GM18858 (cell line): ENCODE measurements around the gene PYGB.

Experiments used
- ATAC-seq: cut with Tn5 transposase; IDR thresholded peaks from one replicate; pipeline ENCODE4 v1.9.1; 2021; ENCODE audit not compliant: unreplicated experiment

The PYGB gene

DNA sequence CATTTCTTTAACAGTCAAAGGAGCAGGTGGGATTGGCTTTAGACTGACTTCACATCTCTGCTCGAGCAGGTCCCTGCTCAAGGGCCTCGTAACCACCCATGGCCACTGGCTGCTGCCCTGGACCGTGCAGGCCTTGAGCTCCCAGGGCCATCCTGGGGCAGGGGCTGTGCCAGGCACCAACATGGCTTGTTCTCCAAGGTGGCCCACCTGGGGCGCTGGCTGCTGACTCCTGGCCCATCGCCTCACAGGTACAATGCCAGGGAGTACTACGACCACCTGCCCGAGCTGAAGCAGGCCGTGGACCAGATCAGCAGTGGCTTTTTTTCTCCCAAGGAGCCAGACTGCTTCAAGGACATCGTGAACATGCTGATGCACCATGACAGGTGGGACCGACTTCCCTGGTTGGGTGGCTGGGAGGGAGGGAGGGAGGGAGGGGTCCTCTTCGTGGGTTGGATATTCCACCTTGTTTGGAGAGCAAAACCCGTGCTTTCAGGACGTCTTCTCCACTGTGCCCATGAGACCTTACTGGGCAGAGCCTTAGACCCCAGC is 46.1 kb downstream of the PYGB start:
- ATAC-seq, result no peak

GRCh38 chr20:25294459-25295385 is 46.8 kb downstream of the PYGB start:
- ATAC-seq, result no peak

GRCh38 chr20:25295386-25296093 is 47.7 kb downstream of the PYGB start:
- no peak for ATAC-seq

- ATAC-seq, result no peak
These were observed 48.5 kb downstream of the PYGB start for GRCh38 chr20:25296094-25297093.

DNA sequence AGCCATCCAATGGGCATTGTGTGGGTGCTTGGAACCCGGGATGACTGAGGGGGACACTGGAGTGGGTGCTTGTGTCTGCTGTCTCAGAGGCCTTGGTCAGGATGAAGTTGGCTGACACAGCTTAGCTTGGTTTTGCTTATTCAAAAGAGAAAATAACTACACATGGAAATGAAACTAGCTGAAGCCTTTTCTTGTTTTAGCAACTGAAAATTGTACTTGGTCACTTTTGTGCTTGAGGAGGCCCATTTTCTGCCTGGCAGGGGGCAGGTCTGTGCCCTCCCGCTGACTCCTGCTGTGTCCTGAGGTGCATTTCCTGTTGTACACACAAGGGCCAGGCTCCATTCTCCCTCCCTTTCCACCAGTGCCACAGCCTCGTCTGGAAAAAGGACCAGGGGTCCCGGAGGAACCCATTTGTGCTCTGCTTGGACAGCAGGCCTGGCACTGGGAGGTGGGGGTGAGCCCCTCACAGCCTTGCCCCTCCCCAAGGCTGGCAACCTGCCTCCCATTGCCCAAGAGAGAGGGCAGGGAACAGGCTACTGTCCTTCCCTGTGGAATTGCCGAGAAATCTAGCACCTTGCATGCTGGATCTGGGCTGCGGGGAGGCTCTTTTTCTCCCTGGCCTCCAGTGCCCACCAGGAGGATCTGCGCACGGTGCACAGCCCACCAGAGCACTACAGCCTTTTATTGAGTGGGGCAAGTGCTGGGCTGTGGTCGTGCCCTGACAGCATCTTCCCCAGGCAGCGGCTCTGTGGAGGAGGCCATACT is 49.4 kb downstream of the PYGB start:
- peak; percentile 72 for ATAC-seq

DNA sequence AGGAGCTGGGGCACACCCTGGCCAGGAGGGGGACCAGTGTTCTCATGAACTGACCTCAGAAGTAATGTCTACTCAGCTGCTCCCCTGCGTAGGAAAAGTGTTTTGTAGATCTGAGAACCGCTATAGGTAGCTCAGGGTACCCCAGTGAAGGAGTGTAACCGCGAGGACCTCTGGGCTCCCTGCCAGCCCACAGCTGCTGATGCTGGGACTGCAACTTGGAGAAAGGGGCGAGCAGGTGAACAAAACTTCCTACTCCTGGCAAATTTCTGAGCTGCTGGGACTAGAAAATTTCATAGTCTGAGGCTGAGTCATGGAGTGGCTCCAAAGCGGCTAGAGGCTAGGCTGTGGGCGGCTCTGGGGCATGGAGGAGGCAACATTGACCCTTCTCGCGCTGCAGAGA is 51.9 kb downstream of the PYGB start:
- ATAC-seq, result no peak

- no peak for ATAC-seq
These were observed 52.7 kb downstream of the PYGB start for GRCh38 chr20:25300496-25301170.

DNA sequence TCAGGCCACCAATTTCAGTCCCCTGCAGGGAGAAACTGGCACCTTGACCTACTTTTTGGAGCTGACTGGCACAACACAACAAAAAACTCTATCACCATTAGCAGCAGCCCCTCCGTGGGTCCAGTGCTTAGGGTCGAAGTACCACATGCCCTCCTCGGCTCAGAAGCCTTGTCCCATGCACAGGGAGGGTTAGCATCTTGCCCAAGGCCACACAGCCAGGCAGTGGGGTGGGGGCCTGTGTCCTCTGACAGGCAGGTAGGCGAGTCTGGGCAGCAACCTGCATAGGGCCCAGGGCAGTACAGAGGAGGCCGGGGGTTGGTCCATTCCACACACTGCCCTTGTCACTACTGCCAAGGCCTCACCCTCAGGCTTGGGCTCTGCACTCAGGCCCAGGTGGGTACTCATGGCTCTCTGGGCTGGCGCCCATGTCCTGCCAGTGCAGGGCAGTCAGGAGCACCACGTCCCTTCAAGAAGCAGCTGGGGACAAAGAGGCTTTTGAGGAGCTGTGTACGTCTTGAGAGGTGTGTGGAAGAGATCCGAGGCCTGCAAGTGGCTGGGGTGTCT is 53.6 kb downstream of the PYGB start:
- ATAC-seq, result no peak

DNA sequence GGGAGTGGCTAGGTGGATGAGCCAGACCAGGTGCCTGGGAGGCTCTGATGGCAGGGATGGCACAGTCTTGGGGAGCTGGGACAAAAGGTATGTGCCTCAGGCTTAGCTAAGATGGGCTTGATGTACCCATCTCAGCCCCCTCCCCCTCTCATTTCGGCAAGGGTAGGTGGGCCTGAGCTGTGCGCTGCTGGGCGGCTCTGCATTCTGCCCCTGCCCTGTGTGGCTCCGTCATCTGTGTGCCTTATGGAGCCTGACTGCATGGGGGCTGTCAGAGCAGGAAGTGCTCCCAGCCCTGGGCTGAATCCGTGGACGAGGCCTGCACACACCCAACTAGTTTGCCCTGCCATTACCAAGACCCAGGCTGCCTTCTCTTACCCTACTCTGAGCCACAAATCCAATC is 54.7 kb downstream of the PYGB start:
- no peak for ATAC-seq

- no peak for ATAC-seq
These were observed 55.6 kb downstream of the PYGB start for GRCh38 chr20:25303292-25304024.

DNA sequence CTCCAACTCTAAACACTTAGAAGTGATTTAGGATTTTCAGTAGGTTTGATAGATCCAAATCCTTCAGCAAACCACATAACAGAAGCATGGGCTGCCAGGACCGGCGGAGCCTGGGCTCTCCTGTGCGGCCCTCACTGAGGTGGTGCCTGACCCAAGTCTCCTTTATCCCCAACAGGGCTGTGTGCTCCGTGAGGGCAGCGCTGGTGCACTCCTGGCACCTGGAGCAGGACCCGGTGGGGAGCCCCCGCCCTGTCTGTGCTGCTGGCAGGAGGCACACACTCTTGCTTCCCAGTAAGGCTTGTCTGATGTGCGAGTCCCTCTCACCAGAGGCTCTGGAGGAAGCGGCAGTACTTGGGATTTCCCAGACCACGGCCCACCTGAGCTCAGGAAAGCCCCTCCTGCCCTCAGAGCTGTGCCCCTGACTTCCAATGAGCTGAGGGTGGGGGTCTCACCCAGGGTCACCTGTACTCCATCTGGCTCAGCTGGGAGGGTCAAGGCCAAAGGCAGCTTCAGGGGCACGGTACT is 56.2 kb downstream of the PYGB start:
- no peak for ATAC-seq

DNA sequence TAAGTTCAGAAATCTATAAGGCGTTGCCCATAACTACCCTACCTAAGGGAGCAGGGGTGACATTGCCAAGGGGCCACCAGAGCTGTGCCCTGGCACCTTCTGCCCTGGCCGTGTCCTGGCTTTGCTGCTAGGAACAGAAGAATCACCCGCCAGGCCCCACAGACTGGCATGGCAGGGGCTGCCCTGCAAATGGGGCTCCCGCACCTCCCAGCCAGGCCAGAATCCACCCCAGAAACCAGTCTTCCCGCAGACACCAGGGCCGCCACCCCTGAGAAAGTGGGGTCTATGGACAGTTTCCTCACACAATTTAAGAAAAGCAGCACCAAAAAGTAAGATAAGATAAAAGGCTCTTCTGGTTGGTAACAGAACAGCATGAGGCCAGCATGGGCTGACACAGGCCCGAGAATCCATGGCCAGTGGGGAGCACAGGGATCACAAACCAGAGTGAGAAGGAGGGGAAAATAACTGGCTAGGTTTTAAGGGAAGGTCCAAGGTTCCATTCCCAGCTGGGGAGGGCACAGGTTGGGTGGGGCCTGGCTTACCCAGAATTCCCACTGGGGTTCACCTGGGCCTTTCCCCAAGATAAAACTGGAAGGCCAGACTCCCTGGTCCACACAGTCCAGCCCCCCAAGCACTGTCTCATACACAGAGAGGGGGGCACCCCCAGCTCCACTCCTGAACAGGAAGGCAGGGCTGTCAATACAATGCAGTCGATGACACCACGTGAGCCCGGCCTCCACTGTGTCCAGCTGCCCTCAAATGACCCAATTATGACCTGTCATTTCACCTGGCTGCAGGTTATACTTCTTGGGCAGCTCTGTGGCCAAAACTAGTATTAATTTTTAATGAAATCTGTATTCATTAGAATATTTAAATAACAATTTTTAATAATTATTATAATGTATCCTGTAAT is 59.4 kb downstream of the PYGB start:
- ATAC-seq, result no peak

DNA sequence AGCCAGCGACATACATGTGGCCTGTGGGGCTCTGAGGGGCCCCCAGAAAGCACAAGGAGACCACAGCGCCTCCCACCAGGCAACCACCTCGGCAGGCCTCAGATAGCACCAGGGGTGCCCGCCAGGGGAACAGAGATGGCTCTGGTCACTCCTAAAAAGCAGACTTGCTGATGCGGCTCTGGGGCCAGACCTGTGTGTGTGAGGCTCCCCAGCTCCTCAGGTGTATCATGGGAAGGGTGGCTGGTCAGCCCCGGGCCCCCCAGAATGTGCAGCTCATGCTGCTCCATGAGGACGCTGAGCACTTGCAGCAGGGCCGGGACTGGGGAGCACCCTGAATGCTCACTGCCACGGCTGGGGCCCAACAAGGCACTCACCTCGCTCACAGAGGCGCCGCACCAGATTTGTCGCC is 60.2 kb downstream of the PYGB start:
- no peak for ATAC-seq

DNA sequence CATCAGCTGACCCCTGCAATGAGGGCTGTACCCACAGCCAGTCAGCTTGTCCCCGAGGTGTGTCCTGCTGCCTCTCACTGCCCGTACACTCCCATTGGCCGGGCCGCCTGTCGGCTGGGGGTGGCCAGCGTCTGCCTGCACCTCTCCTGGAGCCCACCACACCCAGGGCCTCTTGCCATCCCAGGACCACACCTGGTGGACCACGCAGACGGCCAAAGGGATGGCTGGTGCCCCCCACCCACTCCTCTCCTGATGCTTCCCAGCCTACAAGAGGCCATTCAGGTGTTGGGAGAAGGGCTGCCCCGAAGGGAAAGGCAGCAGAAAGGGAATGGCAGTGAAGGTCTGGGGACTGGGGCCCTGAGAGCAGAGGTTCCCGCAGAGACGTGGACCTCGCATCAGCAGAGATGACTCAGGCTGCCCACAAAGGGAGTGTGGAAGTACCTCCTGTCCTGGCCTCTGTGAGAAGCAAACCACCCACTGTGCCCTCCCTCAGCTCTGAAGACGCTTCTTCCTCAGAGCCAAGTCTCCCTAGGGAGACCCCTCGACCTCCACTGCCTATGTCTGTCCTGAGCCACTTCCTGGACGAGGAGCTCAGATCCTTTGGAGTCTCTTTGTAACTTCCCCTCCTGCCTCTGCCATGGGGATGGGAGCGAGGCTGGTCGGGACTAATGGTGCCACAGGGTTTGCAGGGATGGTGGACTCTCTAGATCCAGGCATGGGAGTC is 60.9 kb downstream of the PYGB start:
- ATAC-seq, result no peak

GRCh38 chr20:25309395-25310267 is 61.7 kb downstream of the PYGB start:
- ATAC-seq, result no peak
